ENCODE measurements around the gene ATAD1. TPM values are rescaled to one million over a fixed set of nuclear protein-coding genes. Genes with fewer than 3 reads are reported as not detected.
"Not testable (repeated sequence)": the region's sequence is repeated elsewhere in the genome, so short reads cannot be mapped to it uniquely, and the experiment has no call there.

The ATAD1 gene
- total RNA-seq, 1 donor from 2014 or later = 45.8 TPM

DNA sequence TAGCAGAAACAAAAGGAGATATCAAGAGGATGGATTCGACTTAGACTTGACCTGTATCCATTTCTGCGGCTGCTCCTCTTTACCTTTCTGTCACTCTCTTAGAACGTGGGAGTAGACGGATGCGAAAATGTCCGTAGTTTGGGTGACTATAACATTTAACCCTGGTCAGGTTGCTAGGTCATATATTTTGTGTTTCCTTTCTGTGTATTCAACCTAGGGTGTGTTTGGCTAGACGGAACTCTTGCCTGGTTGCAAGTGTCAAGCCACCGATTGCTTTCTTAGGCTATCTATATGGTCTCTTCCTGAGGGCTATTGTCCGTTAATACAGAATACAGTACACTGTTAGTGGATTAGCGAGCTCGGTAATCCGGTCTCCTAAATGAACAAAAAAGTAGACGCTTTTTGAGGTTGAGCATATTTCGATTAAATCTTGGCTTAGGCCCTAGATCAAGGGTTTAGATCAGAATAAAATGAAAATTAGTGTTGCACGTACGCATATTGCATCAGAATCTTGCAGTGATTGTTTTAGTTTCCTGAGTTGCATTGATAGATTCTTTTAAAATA lies 46.6 kb upstream of the ATAD1 start:
- no peak for DNase-seq (ENCODE audit: low spot score, unreplicated experiment)

DNA sequence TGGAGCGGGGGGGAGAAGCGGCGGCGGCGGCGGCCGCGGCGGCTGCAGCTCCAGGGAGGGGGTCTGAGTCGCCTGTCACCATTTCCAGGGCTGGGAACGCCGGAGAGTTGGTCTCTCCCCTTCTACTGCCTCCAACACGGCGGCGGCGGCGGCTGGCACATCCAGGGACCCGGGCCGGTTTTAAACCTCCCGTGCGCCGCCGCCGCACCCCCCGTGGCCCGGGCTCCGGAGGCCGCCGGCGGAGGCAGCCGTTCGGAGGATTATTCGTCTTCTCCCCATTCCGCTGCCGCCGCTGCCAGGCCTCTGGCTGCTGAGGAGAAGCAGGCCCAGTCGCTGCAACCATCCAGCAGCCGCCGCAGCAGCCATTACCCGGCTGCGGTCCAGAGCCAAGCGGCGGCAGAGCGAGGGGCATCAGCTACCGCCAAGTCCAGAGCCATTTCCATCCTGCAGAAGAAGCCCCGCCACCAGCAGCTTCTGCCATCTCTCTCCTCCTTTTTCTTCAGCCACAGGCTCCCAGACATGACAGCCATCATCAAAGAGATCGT lies 46.0 kb upstream of the ATAD1 start:
- Mint-ChIP-seq H3K4me3 (ENCODE audit: low read depth) (peak overlapping the region; percentile 96), H3K27ac (peak overlapping the region; percentile 88), H3K4me1 (ENCODE audit: low read depth) (peaks cover 38% of the 10 kb centered on the region)
- not testable (repeated sequence) for DNase-seq (ENCODE audit: low spot score, unreplicated experiment); H3K27me3 Mint-ChIP-seq; H3K9me3 Mint-ChIP-seq (ENCODE audit: low read depth); H3K36me3 Mint-ChIP-seq (ENCODE audit: insufficient read depth)

More for the DNA sequence above, 46.6 kb upstream of the ATAD1 start:
- Mint-ChIP-seq H3K9me3 (ENCODE audit: low read depth) (no peaks in the 10 kb centered on the region), H3K36me3 (ENCODE audit: insufficient read depth) (peaks cover 4% of the 10 kb centered on the region), H3K4me1 (ENCODE audit: low read depth) (peaks cover 38% of the 10 kb centered on the region), H3K27ac (peak overlapping the region; percentile 88), H3K27me3 (no peaks in the 10 kb centered on the region), H3K4me3 (ENCODE audit: low read depth) (peak overlapping the region; percentile 96)
- TF ChIP-seq, protein P1, sequence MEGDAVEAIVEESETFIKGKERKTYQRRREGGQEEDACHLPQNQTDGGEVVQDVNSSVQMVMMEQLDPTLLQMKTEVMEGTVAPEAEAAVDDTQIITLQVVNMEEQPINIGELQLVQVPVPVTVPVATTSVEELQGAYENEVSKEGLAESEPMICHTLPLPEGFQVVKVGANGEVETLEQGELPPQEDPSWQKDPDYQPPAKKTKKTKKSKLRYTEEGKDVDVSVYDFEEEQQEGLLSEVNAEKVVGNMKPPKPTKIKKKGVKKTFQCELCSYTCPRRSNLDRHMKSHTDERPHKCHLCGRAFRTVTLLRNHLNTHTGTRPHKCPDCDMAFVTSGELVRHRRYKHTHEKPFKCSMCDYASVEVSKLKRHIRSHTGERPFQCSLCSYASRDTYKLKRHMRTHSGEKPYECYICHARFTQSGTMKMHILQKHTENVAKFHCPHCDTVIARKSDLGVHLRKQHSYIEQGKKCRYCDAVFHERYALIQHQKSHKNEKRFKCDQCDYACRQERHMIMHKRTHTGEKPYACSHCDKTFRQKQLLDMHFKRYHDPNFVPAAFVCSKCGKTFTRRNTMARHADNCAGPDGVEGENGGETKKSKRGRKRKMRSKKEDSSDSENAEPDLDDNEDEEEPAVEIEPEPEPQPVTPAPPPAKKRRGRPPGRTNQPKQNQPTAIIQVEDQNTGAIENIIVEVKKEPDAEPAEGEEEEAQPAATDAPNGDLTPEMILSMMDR (IDR thresholded peaks at IDR 0.05; ENCODE audit: unreplicated experiment) = no peak

DNA sequence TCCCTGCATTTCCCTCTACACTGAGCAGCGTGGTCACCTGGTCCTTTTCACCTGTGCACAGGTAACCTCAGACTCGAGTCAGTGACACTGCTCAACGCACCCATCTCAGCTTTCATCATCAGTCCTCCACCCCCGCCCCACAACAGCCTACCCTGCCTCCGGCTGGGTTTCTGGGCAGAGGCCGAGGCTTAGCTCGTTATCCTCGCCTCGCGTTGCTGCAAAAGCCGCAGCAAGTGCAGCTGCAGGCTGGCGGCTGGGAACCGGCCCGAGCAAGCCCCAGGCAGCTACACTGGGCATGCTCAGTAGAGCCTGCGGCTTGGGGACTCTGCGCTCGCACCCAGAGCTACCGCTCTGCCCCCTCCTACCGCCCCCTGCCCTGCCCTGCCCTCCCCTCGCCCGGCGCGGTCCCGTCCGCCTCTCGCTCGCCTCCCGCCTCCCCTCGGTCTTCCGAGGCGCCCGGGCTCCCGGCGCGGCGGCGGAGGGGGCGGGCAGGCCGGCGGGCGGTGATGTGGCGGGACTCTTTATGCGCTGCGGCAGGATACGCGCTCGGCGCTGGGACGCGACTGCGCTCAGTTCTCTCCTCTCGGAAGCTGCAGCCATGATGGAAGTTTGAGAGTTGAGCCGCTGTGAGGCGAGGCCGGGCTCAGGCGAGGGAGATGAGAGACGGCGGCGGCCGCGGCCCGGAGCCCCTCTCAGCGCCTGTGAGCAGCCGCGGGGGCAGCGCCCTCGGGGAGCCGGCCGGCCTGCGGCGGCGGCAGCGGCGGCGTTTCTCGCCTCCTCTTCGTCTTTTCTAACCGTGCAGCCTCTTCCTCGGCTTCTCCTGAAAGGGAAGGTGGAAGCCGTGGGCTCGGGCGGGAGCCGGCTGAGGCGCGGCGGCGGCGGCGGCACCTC lies 45.3 kb upstream of the ATAD1 start, which contains the start of the genes KLLN and PTEN:
Gene KLLN, minus strand, starts transcription at position 481 of the 891 bp plus-strand sequence. CDS start 1,046 bp downstream, outside the sequence.
Gene PTEN, plus strand, starts transcription at position 573 of the 891 bp plus-strand sequence. CDS start 845 bp downstream, outside the sequence.
- TF ChIP-seq, protein P1 (IDR thresholded peaks at IDR 0.05; ENCODE audit: unreplicated experiment) = no peak

DNA sequence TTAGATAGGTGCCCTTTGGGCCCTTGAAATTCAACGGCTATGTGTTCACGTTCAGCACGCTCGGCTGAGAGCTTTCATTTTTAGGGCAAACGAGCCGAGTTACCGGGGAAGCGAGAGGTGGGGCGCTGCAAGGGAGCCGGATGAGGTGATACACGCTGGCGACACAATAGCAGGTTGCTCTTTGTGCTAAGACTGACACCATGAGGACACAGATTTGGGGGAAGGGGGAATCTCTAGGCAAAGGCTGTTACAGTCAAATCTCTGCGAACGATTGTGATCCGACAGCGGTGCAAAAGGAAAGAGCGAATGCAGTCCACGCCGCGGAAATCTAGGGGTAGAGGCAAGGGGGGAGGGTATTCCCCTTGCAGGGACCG lies 44.6 kb upstream of the ATAD1 start:
- no peaks in the 10 kb centered on the region for H3K27me3 Mint-ChIP-seq
- H3K27ac Mint-ChIP-seq = peak overlapping the region; percentile 99
- H3K9me3 Mint-ChIP-seq (ENCODE audit: low read depth) = no peaks in the 10 kb centered on the region
- H3K4me3 Mint-ChIP-seq (ENCODE audit: low read depth) = peak overlapping the region; percentile 96
- DNase-seq (ENCODE audit: low spot score, unreplicated experiment) = no peak
- peaks cover 1% of the 10 kb centered on the region for H3K36me3 Mint-ChIP-seq (ENCODE audit: insufficient read depth)
- peaks cover 27% of the 10 kb centered on the region for H3K4me1 Mint-ChIP-seq (ENCODE audit: low read depth)
- TF ChIP-seq, protein P1 (IDR thresholded peaks at IDR 0.05; ENCODE audit: unreplicated experiment) = no peak

More for the DNA sequence above, 45.3 kb upstream of the ATAD1 start, which contains the start of the genes KLLN and PTEN:
- Mint-ChIP-seq H3K9me3 (ENCODE audit: low read depth) (no peaks in the 10 kb centered on the region), H3K4me3 (ENCODE audit: low read depth) (peak within 1 kb of the TSS; percentile 96), H3K4me1 (ENCODE audit: low read depth) (peaks cover 31% of the 10 kb centered on the region), H3K27me3 (no peaks in the 10 kb centered on the region), H3K27ac (peak within 1 kb of the TSS; percentile 99), H3K36me3 (ENCODE audit: insufficient read depth) (peaks cover 1% of the 10 kb centered on the region)
- peak; percentile 82 for DNase-seq (ENCODE audit: low spot score, unreplicated experiment)

- Mint-ChIP-seq H3K4me3 (ENCODE audit: low read depth) (peak overlapping the region; percentile 96), H3K4me1 (ENCODE audit: low read depth) (peaks cover 23% of the 10 kb centered on the region), H3K36me3 (ENCODE audit: insufficient read depth) (peaks cover 1% of the 10 kb centered on the region), H3K27ac (peak overlapping the region; percentile 99), H3K27me3 (no peaks in the 10 kb centered on the region), H3K9me3 (ENCODE audit: low read depth) (no peaks in the 10 kb centered on the region)
- DNase-seq (ENCODE audit: low spot score, unreplicated experiment) = peak; percentile 95
- TF ChIP-seq, protein P1 (IDR thresholded peaks at IDR 0.05; ENCODE audit: unreplicated experiment) = no peak
Observed at GRCh38 chr10:87861953-87862678, 44.1 kb upstream of the ATAD1 start.
